ENCODE results near the gene FIP1L1.
"Not testable (repeated sequence)": the region's sequence is repeated elsewhere in the genome, so short reads cannot be mapped to it uniquely, and the experiment has no call there.

The FIP1L1 gene, protein sequence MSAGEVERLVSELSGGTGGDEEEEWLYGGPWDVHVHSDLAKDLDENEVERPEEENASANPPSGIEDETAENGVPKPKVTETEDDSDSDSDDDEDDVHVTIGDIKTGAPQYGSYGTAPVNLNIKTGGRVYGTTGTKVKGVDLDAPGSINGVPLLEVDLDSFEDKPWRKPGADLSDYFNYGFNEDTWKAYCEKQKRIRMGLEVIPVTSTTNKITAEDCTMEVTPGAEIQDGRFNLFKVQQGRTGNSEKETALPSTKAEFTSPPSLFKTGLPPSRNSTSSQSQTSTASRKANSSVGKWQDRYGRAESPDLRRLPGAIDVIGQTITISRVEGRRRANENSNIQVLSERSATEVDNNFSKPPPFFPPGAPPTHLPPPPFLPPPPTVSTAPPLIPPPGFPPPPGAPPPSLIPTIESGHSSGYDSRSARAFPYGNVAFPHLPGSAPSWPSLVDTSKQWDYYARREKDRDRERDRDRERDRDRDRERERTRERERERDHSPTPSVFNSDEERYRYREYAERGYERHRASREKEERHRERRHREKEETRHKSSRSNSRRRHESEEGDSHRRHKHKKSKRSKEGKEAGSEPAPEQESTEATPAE

DNA sequence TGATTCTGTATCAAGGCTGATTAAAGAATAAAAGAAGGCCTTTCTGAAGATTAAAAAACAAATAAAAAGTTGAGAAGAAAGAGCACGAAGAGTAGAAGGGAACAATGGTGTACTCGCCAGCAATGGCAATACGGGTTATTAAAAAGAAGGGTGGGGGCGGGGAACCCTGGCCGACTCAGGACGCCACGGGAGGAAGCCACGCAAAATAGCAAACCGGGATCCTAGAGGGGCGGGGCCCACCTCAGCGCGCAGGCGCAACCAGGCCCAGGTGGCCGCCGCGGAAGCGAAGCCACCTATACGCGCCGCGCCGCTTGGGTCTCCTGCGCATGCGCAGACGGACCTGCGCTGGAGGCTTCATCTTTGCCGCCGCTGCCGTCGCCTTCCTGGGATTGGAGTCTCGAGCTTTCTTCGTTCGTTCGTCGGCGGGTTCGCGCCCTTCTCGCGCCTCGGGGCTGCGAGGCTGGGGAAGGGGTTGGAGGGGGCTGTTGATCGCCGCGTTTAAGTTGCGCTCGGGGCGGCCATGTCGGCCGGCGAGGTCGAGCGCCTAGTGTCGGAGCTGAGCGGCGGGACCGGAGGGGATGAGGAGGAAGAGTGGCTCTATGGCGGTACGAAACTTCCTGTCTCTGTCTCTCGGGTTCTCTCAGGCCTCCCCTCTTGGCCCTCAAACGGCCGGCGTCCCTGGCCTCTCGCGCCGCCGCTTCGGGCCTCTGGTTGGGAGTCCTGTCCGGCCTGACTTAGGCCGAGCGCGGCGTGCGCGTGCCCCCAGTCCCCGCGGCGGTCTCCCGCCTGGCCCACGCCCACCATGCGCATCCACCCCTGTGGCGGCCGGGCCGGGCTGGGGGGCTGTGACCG is at the start of gene FIP1L1:
FIP1L1 (plus strand) TSS at position 323 of the 852 bp plus-strand sequence; CDS start at position 521, 198 bp downstream.
- peak; percentile 82 for DNase-seq (ENCODE audit: extremely low read depth, low read depth)
- TF ChIP-seq, protein P1, sequence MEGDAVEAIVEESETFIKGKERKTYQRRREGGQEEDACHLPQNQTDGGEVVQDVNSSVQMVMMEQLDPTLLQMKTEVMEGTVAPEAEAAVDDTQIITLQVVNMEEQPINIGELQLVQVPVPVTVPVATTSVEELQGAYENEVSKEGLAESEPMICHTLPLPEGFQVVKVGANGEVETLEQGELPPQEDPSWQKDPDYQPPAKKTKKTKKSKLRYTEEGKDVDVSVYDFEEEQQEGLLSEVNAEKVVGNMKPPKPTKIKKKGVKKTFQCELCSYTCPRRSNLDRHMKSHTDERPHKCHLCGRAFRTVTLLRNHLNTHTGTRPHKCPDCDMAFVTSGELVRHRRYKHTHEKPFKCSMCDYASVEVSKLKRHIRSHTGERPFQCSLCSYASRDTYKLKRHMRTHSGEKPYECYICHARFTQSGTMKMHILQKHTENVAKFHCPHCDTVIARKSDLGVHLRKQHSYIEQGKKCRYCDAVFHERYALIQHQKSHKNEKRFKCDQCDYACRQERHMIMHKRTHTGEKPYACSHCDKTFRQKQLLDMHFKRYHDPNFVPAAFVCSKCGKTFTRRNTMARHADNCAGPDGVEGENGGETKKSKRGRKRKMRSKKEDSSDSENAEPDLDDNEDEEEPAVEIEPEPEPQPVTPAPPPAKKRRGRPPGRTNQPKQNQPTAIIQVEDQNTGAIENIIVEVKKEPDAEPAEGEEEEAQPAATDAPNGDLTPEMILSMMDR (IDR thresholded peaks at IDR 0.05; ENCODE audit: low read depth, low read length) = no peak

DNA sequence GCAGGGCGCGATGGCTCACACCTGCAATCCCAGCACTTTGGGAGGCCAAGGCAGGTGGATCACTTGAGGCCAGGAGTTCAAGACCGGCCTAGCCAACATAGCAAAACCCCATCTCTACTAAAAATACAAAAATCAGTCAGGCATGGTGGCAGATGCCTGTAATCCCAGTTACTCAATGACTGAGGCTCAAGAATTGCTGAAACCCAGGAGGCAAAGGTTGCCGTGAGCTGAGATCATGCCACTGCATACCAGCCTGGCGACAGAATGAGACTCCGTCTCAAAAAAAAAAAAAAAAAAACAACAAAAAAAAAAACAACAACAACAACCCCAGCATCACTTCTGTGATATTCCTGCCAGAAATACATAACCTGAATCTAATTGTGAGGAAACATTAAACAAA is 42.5 kb upstream of the FIP1L1 start:
- not testable (repeated sequence) for DNase-seq (ENCODE audit: extremely low read depth, low read depth)

DNA sequence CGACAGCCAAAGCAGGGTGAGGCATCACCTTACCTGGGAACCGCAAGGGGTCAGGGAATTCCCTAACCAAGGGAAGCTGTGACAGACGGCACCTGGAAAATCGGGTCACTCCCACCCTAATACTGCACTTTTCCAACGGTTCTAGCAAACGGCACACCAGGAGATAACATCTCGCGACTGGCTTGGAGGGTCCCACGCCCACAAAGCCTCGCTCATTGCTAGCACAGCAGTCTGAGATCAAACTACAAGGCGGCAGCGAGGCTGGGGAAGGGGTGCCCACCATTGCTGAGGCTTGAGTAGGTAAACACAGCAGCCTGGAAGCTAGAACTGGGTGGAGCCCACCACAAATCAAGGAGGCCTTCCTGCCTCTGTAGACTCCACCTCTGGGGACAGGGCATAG is 37.3 kb upstream of the FIP1L1 start:
- DNase-seq (ENCODE audit: extremely low read depth, low read depth) = not testable (repeated sequence)

DNA sequence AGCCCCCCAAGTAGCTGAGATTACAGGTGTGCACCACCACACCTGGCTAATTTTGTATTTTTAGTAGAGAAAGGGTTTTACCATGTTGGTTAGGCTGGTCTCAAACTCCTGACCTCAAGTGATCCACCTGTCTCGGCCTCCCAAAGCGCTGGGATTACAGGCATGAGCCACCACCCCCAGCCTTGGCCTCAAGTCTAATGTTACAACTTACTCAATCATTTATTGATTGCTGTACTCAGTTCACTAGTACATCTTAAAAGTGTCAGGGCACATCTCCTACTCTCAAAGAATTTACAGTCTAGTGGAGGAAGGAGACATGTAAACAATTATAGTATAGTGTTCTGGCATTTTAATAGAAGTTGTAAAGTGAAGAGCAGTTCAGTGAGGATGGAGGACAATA is 31.0 kb upstream of the FIP1L1 start:
- DNase-seq (ENCODE audit: extremely low read depth, low read depth) = not testable (repeated sequence)

DNA sequence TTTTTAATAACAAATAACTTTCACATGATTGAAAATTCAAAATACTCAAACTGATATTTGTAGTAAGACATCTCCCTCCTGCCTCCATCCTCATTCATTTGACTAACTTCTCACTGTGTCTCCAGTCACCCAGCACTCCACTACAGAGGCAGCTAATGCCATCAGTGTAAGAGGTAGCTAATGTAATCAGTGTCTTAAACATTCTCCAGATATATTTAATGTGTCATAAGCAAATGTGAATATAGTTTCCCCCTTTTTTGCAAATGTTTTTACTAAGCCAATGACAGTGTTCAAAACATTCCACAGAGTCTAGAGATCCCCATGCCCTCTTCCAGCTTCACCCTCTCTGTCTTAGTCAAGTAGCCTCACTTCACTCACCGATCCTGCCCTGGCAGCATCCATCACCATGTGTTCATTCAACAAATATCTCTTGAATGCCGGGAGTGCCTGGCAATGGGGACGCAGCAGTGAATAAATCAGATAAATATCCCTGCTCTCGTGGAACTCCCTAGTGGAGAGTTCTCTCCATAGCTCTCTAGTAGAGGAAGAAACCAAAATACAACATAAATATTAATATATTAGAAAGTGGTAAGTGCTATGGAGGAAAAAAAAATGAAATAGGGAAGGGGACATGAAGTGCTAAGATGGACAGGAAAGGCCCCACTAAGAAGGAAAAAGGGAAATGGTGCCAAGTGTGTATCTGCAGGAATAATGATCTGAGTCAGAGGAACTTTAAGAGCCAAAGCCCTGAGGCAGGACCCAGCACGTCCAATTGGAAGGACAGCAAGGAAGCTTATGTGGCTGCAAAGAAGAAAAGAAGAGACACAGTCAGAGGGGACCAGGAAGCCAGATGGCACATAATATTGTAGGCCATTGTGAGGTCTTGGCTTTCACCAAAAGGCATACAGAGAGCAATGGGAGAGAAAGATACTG is 30.3 kb upstream of the FIP1L1 start:
- TF ChIP-seq, protein P1 (IDR thresholded peaks at IDR 0.05; ENCODE audit: low read depth, low read length) = peak; percentile 10
- DNase-seq (ENCODE audit: extremely low read depth, low read depth) = no peak

DNA sequence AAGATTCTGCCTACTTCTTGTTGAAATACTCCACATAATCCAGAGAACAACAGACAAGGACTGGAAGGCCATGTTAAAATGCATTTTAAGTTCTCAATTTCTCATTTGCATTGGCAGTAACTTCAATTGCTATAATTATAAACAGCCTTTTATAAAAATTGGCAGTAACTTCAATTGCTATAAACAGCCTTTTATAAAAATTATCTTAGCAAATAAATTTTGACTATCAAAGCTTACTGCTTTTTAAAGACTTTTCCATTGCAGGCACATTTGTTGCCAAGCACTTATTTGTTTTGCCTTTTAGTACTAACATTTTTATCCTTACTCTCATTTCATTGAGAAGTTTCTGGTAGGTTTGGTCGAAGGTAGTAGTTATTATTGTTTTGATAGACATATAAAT is 29.4 kb upstream of the FIP1L1 start:
- DNase-seq (ENCODE audit: extremely low read depth, low read depth) = no peak
- TF ChIP-seq, protein P1 (IDR thresholded peaks at IDR 0.05; ENCODE audit: low read depth, low read length) = no peak

DNA sequence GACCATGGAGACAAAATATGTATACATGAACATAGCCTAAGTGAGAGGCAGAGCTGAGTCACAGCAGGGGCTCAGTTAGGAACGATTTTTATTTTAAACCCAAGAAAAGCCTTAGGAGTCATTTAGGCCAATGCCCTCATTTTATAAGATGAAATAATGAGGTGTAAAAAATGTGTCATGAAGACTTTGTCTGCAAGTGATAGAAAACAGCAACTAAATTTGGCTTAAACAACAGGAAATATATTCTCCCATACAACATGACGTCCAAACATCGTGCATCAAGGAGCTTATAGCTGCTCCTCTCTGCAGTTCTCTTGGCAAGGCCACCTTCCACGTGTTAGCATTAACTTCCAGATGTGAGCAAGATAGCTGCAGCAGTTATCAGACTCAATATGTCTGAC is 28.4 kb upstream of the FIP1L1 start:
- TF ChIP-seq, protein P1 (IDR thresholded peaks at IDR 0.05; ENCODE audit: low read depth, low read length) = no peak
- DNase-seq (ENCODE audit: extremely low read depth, low read depth) = no peak

DNA sequence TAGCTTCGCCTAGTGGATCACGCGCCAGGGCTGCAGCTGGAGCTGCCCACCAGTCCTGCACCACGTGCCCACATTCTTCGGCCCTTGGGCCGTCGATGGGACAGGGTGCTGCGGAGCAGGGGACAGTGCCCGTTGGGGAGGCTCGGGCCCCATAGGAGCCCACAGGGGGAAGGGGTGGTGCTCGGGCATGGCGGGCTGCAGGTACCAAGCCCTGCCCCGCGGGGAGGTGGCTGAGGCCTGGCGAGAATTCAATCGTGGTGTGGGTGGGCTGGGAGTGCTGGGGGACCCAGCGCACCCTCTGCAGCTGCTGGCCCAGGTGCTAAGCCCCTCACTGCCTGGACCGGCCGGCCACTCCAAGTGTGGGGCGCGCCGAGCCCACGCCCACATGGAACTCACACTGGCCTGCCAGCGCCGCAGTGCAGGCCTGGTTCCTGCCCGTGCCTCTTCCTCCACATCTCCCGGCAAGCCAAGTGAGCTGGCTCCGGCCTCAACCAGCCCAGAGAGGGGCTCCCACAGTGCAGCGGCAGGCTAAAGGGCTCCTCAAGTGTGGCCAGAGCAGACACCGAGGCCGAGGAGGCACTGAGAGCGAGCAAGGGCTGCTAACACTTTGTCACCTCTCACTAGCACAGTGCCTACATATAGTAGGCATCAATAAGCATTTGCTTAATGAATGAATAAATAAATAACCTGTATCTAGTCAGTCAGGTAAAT is 23.3 kb upstream of the FIP1L1 start:
- no peak for DNase-seq (ENCODE audit: extremely low read depth, low read depth)
- TF ChIP-seq, protein P1 (IDR thresholded peaks at IDR 0.05; ENCODE audit: low read depth, low read length) = no peak
